ENCODE measurements around the gene STARD9.
"Not testable (repeated sequence)": the region's sequence is repeated elsewhere in the genome, so short reads cannot be mapped to it uniquely, and the experiment has no call there.

GRCh38 chr15:42766109-42766508 lies 190.7 kb downstream of the STARD9 start:
- TF ChIP-seq RFX5 (IDR thresholded peaks at IDR 0.05; ENCODE audit: low read depth, low read length); CTCF (CRISPR knock-in tag; IDR thresholded peaks at IDR 0.05); CBX5 (CRISPR knock-in tag; IDR thresholded peaks at IDR 0.05; ENCODE audit: borderline replicate concordance); ADNP (CRISPR knock-in tag; IDR thresholded peaks at IDR 0.05); ZBTB3 (CRISPR knock-in tag; IDR thresholded peaks at IDR 0.05; ENCODE audit: borderline replicate concordance, low read depth); HMG20B (CRISPR knock-in tag; conservative IDR thresholded peaks at IDR 0.05); TRIM22 (IDR thresholded peaks at IDR 0.05); YY1 (IDR thresholded peaks at IDR 0.05; ENCODE audit: insufficient read depth, insufficient replicate concordance, low read depth, low read length); SAFB2 (CRISPR knock-in tag; IDR thresholded peaks at IDR 0.05; ENCODE audit: borderline replicate concordance, low read depth); ZNF292 (CRISPR knock-in tag; IDR thresholded peaks at IDR 0.05; ENCODE audit: borderline replicate concordance, low read depth): not testable (repeated sequence)
- TF ChIP-seq, protein P1, sequence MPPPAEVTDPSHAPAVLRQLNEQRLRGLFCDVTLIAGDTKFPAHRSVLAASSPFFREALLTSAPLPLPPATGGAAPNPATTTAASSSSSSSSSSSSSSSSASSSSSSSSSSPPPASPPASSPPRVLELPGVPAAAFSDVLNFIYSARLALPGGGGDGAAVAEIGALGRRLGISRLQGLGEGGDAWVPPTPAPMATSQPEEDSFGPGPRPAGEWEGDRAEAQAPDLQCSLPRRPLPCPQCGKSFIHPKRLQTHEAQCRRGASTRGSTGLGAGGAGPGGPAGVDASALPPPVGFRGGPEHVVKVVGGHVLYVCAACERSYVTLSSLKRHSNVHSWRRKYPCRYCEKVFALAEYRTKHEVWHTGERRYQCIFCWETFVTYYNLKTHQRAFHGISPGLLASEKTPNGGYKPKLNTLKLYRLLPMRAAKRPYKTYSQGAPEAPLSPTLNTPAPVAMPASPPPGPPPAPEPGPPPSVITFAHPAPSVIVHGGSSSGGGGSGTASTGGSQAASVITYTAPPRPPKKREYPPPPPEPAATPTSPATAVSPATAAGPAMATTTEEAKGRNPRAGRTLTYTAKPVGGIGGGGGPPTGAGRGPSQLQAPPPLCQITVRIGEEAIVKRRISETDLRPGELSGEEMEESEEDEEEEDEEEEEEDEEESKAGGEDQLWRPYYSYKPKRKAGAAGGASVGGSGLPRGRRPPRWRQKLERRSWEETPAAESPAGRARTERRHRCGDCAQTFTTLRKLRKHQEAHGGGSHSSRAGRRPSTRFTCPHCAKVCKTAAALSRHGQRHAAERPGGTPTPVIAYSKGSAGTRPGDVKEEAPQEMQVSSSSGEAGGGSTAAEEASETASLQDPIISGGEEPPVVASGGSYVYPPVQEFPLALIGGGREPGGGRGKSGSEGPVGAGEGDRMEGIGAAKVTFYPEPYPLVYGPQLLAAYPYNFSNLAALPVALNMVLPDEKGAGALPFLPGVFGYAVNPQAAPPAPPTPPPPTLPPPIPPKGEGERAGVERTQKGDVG (CRISPR knock-in tag; IDR thresholded peaks at IDR 0.05; ENCODE audit: borderline replicate concordance), result not testable (repeated sequence)
- TF ChIP-seq, protein P2, sequence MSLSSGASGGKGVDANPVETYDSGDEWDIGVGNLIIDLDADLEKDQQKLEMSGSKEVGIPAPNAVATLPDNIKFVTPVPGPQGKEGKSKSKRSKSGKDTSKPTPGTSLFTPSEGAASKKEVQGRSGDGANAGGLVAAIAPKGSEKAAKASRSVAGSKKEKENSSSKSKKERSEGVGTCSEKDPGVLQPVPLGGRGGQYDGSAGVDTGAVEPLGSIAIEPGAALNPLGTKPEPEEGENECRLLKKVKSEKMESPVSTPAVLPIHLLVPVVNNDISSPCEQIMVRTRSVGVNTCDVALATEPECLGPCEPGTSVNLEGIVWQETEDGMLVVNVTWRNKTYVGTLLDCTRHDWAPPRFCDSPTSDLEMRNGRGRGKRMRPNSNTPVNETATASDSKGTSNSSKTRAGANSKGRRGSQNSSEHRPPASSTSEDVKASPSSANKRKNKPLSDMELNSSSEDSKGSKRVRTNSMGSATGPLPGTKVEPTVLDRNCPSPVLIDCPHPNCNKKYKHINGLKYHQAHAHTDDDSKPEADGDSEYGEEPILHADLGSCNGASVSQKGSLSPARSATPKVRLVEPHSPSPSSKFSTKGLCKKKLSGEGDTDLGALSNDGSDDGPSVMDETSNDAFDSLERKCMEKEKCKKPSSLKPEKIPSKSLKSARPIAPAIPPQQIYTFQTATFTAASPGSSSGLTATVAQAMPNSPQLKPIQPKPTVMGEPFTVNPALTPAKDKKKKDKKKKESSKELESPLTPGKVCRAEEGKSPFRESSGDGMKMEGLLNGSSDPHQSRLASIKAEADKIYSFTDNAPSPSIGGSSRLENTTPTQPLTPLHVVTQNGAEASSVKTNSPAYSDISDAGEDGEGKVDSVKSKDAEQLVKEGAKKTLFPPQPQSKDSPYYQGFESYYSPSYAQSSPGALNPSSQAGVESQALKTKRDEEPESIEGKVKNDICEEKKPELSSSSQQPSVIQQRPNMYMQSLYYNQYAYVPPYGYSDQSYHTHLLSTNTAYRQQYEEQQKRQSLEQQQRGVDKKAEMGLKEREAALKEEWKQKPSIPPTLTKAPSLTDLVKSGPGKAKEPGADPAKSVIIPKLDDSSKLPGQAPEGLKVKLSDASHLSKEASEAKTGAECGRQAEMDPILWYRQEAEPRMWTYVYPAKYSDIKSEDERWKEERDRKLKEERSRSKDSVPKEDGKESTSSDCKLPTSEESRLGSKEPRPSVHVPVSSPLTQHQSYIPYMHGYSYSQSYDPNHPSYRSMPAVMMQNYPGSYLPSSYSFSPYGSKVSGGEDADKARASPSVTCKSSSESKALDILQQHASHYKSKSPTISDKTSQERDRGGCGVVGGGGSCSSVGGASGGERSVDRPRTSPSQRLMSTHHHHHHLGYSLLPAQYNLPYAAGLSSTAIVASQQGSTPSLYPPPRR (CRISPR knock-in tag; IDR thresholded peaks at IDR 0.05; ENCODE audit: borderline replicate concordance), result not testable (repeated sequence)
- TF ChIP-seq, protein P3, sequence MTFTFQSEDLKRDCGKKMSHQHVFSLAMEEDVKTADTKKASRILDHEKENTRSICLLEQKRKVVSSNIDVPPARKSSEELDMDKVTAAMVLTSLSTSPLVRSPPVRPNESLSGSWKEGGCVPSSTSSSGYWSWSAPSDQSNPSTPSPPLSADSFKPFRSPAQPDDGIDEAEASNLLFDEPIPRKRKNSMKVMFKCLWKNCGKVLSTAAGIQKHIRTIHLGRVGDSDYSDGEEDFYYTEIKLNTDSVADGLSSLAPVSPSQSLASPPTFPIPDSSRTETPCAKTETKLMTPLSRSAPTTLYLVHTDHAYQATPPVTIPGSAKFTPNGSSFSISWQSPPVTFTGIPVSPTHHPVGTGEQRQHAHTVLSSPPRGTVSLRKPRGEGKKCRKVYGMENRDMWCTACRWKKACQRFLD (CRISPR knock-in tag; IDR thresholded peaks at IDR 0.05; ENCODE audit: borderline replicate concordance), result not testable (repeated sequence)
